H9 (cell line): Measurements from ENCODE around the gene HCK. TPM values are rescaled to one million over a fixed set of nuclear protein-coding genes. Genes with fewer than 3 reads are reported as not detected.
A peak's percentile ranks its signal among the peaks of the same experiment; 100 is the strongest.

Source experiments
- DNase-seq: peaks from one replicate; pipeline ENCODE4 v3.0.0-alpha.2; 2017
- H2AFZ ChIP-seq: one replicate; pipeline ENCODE4 v1.6.1; 2013; ENCODE audit warnings: mild to moderate bottlenecking, low read length, control low read depth, moderate library complexity
- H2AK5ac ChIP-seq: 2 replicates; pipeline ENCODE4 v1.6.1; 2013; ENCODE audit warnings: low read length, control low read depth, mixed read lengths; ENCODE audit not compliant: insufficient read length
- H2BK120ac ChIP-seq: one replicate; pipeline ENCODE4 v1.6.1; 2013; ENCODE audit warnings: low read depth, mild to moderate bottlenecking, low read length, control low read depth, inconsistent platforms; ENCODE audit not compliant: poor library complexity, severe bottlenecking
- H2BK12ac ChIP-seq: 2 replicates; pipeline ENCODE4 v1.6.1; 2013; ENCODE audit warnings: low read length, control low read depth, mixed read lengths, low read depth; ENCODE audit not compliant: insufficient read length
- H2BK15ac ChIP-seq: 2 replicates; pipeline ENCODE4 v1.6.1; 2013; ENCODE audit warnings: low read depth, low read length, control low read depth
- H2BK20ac ChIP-seq: one replicate; pipeline ENCODE4 v1.6.1; 2013; ENCODE audit warnings: low read depth, mild to moderate bottlenecking, low read length, control low read depth, inconsistent platforms; ENCODE audit not compliant: poor library complexity, severe bottlenecking
- H2BK5ac ChIP-seq: 2 replicates; pipeline ENCODE4 v1.6.1; 2013; ENCODE audit warnings: low read length, control low read depth, mixed read lengths; ENCODE audit not compliant: insufficient read length
- H3K14ac ChIP-seq: 2 replicates; pipeline ENCODE4 v1.6.1; 2013; ENCODE audit warnings: low read length, control low read depth; ENCODE audit not compliant: insufficient read depth
- H3K18ac ChIP-seq: 2 replicates; pipeline ENCODE4 v1.6.1; 2013; ENCODE audit warnings: low read depth, mild to moderate bottlenecking, mixed read lengths, low read length, control low read depth; ENCODE audit not compliant: insufficient read length
- H3K23ac ChIP-seq: 2 replicates; pipeline ENCODE4 v1.6.1; 2013; ENCODE audit warnings: low read length, control low read depth, mixed read lengths, low read depth; ENCODE audit not compliant: insufficient read length
- H3K23me2 ChIP-seq: 2 replicates; pipeline ENCODE4 v1.6.1; 2013; ENCODE audit warnings: low read depth, mild to moderate bottlenecking, mixed read lengths, low read length, control low read depth; ENCODE audit not compliant: insufficient read length, poor library complexity, severe bottlenecking
- H3K27ac ChIP-seq: 2 replicates; pipeline ENCODE4 v1.5.1; 2013; ENCODE audit warnings: low read length, control low read depth, mixed read lengths, low read depth; ENCODE audit not compliant: insufficient read length
- H3K27me3 ChIP-seq: 2 replicates; pipeline ENCODE4 v1.6.1; 2013; ENCODE audit warnings: low read length, control low read depth, inconsistent platforms; ENCODE audit not compliant: insufficient read depth
- H3K4ac ChIP-seq: 2 replicates; pipeline ENCODE4 v1.6.1; 2013; ENCODE audit warnings: low read depth, mild to moderate bottlenecking, control low read depth, inconsistent platforms, low read length, moderate library complexity
- H3K4me1 ChIP-seq: 2 replicates; pipeline ENCODE4 v1.6.1; 2013; ENCODE audit warnings: low read length, control low read depth, inconsistent platforms; ENCODE audit not compliant: insufficient read depth
- H3K4me2 ChIP-seq: 2 replicates; pipeline ENCODE4 v1.6.1; 2013; ENCODE audit warnings: low read length, control low read depth, mixed read lengths; ENCODE audit not compliant: insufficient read length, insufficient read depth
- H3K56ac ChIP-seq: 2 replicates; pipeline ENCODE4 v1.6.1; 2013; ENCODE audit warnings: low read depth, mild to moderate bottlenecking, mixed read lengths, low read length, control low read depth; ENCODE audit not compliant: insufficient read length
- H3K79me1 ChIP-seq: 2 replicates; pipeline ENCODE4 v1.6.1; 2013; ENCODE audit warnings: low read depth, mild to moderate bottlenecking, moderate library complexity, low read length, control low read depth, inconsistent platforms; ENCODE audit not compliant: insufficient read depth, poor library complexity, severe bottlenecking
- H3K79me2 ChIP-seq: 2 replicates; pipeline ENCODE4 v1.6.1; 2013; ENCODE audit warnings: low read length, control low read depth, inconsistent platforms; ENCODE audit not compliant: insufficient read depth
- H3K9ac ChIP-seq: 2 replicates; pipeline ENCODE4 v1.6.1; 2013; ENCODE audit warnings: low read length, control low read depth, mixed read lengths; ENCODE audit not compliant: insufficient read length; ENCODE audit errors: extremely low read depth
- H3K9me3 ChIP-seq: one replicate; pipeline ENCODE4 v1.6.1; 2013; ENCODE audit warnings: low read depth, low read length, inconsistent platforms; ENCODE audit not compliant: control insufficient read depth
- H3T11ph ChIP-seq: one replicate; pipeline ENCODE4 v1.6.1; 2013; ENCODE audit warnings: mild to moderate bottlenecking, low read length, control low read depth, inconsistent platforms
- H4K20me1 ChIP-seq: one replicate; pipeline ENCODE4 v1.6.1; 2013; ENCODE audit not compliant: control insufficient read depth, insufficient read length, insufficient read depth
- H4K5ac ChIP-seq: 2 replicates; pipeline ENCODE4 v1.6.1; 2013; ENCODE audit warnings: low read depth, mild to moderate bottlenecking, mixed read lengths, low read length, control low read depth; ENCODE audit not compliant: insufficient read length
- H4K8ac ChIP-seq: replicated peaks from 2 replicates; pipeline ENCODE4 v1.6.1; 2013; ENCODE audit warnings: low read length, control low read depth, mixed read lengths, low read depth; ENCODE audit not compliant: insufficient read length
- H4K91ac ChIP-seq: 2 replicates; pipeline ENCODE4 v1.6.1; 2013; ENCODE audit warnings: low read depth, mild to moderate bottlenecking, moderate library complexity, mixed read lengths, low read length, control low read depth; ENCODE audit not compliant: insufficient read length
- H3K27ac Mint-ChIP-seq, 3 experiments: 2 replicates in 2 of 3; 3 replicates in 1 of 3; pipeline ENCODE4 v1.8.0; 2020 to 2021; ENCODE audit warnings: mixed read lengths in 3 of 3, mild to moderate bottlenecking in 1 of 3, moderate library complexity in 1 of 3
- H3K27me3 Mint-ChIP-seq: 2 replicates; pipeline ENCODE4 v1.8.0; 2021; ENCODE audit warnings: low read depth, mild to moderate bottlenecking, moderate library complexity, mixed read lengths
- H3K36me3 Mint-ChIP-seq, 3 experiments: 2 replicates in 2 of 3; 3 replicates in 1 of 3; pipeline ENCODE4 v1.8.0; 2020 to 2021; ENCODE audit warnings: low read depth in 3 of 3, mixed read lengths in 3 of 3; ENCODE audit not compliant: insufficient read depth in 1 of 3
- H3K4me1 Mint-ChIP-seq, 2 experiments: 2 replicates each; pipeline ENCODE4 v1.8.0; 2020; ENCODE audit warnings: mixed read lengths in 2 of 2
- H3K4me3 Mint-ChIP-seq, 2 experiments: 2 replicates in 1 of 2; 3 replicates in 1 of 2; pipeline ENCODE4 v1.8.0; 2020 to 2021; ENCODE audit warnings: mild to moderate bottlenecking in 2 of 2, mixed read lengths in 2 of 2, moderate library complexity in 1 of 2
- H3K9me3 Mint-ChIP-seq, 2 experiments: 2 replicates in 1 of 2; 3 replicates in 1 of 2; pipeline ENCODE4 v1.8.0; 2020; ENCODE audit warnings: mild to moderate bottlenecking in 2 of 2, mixed read lengths in 2 of 2, moderate library complexity in 1 of 2
- WGBS: extraction: QIAGEN DNeasy Blood & Tissue Kit; methylation state at CpG from one replicate; pipeline ENCODE4 v1.1.7; 2013; ENCODE audit warnings: missing lambda C conversion rate, low lambda C conversion rate, mixed read lengths; ENCODE audit not compliant: insufficient read length; ENCODE audit errors: extremely low coverage; 5-methylcytosine and 5-hydroxymethylcytosine counted together
- total RNA-seq: library from RNA; stranded (reverse); gene quantifications from 2 replicates; pipeline ENCODE4 v1.2.1, GENCODE V29; 2021
- TF ChIP-seq, protein P1 (sequence below): fragments of 200-600 bp; sonication (generic); conservative IDR thresholded peaks from 3 replicates; pipeline ENCODE4 v1.8.0; 2021; ENCODE audit warnings: antibody characterized with exemption, mild to moderate bottlenecking

The HCK gene
- total RNA-seq, 1 experiment from 2014 or later = 1.7 TPM

DNA sequence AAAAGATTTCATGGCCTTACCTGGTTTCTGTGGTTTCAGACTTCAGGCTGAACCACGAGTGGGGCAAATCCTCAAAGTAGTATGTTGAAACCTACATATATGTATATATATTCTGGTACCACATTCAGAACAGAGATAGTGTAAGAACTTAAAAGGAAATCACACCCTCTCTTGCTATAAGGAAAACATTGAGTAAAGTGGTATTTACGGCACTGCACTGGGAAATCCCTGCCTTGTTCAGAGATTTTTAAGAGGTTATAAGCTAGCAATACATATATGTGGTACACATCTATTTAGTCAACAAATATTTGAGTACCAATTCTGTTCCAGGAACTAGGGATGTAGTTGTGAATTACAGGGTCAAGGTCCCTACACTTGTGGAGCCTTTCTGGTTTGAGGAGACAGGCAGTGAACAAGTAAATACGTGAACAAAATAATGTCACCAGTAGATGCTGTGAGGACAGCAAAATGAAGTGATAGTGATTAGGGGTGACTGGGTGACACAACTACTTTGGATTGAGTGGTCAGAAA lies 59.2 kb downstream of the HCK start:
- Histone ChIP-seq H3K14ac (no peak overlapping the region), H3K4ac (no peak overlapping the region), H2BK20ac (no peak overlapping the region), H3K79me1 (no peaks in the 10 kb centered on the region), H3K79me2 (peaks cover 6% of the 10 kb centered on the region; the same call in 1 of the 2 replicates), H3T11ph (no peak overlapping the region), H3K9ac (no peak overlapping the region), H2BK12ac (no peak overlapping the region), H3K27me3 (no peaks in the 10 kb centered on the region), H3K9me3 (no peaks in the 10 kb centered on the region), H2BK15ac (no peak overlapping the region), H3K27ac (no peak overlapping the region), H3K4me1 (0 out of 2 replicates have a peak, but pooled peaks cover 3% of the 10 kb centered on the region), H4K91ac (no peak overlapping the region), H3K18ac (no peak overlapping the region), H4K20me1 (no peaks in the 10 kb centered on the region), H3K23ac (no peak overlapping the region), H2BK5ac (no peak overlapping the region), H4K5ac (no peak overlapping the region), H2BK120ac (no peak overlapping the region), H3K56ac (no peak overlapping the region), H3K23me2 (peaks cover 6% of the 10 kb centered on the region), H3K4me2 (no peak overlapping the region), H4K8ac (no peak overlapping the region), H2AK5ac (no peak overlapping the region), H2AFZ (no peak overlapping the region)
- Mint-ChIP-seq H3K4me1 (peaks cover 18 to 19% of the 10 kb centered on the region in 2 experiments), H3K27me3 (no peaks in the 10 kb centered on the region; the same call in 1 of the 2 replicates), H3K4me3 (peak overlapping the region; percentile 99; a peak in 4 of 5 replicates), H3K27ac (peak overlapping the region in 1 of 3 experiments; percentile 27; a peak in 1 of 7 replicates), H3K36me3 (peaks cover 0 to 13% (median 6%) of the 10 kb centered on the region in 3 experiments; a peak in 5 of 7 replicates), H3K9me3 (no peaks in the 10 kb centered on the region)
- TF ChIP-seq, protein P1, sequence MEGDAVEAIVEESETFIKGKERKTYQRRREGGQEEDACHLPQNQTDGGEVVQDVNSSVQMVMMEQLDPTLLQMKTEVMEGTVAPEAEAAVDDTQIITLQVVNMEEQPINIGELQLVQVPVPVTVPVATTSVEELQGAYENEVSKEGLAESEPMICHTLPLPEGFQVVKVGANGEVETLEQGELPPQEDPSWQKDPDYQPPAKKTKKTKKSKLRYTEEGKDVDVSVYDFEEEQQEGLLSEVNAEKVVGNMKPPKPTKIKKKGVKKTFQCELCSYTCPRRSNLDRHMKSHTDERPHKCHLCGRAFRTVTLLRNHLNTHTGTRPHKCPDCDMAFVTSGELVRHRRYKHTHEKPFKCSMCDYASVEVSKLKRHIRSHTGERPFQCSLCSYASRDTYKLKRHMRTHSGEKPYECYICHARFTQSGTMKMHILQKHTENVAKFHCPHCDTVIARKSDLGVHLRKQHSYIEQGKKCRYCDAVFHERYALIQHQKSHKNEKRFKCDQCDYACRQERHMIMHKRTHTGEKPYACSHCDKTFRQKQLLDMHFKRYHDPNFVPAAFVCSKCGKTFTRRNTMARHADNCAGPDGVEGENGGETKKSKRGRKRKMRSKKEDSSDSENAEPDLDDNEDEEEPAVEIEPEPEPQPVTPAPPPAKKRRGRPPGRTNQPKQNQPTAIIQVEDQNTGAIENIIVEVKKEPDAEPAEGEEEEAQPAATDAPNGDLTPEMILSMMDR = no peak
- WGBS = no CpG with 5 or more reads among the region's 3 CpGs
- DNase-seq = no peak
